Measurements from ENCODE around the gene ST6GAL1. TPM values are rescaled to one million over a fixed set of nuclear protein-coding genes. Genes with fewer than 3 reads are reported as not detected.

The ST6GAL1 gene
- total RNA-seq, 1 experiment from 2014 or later = 3.3 TPM

DNA sequence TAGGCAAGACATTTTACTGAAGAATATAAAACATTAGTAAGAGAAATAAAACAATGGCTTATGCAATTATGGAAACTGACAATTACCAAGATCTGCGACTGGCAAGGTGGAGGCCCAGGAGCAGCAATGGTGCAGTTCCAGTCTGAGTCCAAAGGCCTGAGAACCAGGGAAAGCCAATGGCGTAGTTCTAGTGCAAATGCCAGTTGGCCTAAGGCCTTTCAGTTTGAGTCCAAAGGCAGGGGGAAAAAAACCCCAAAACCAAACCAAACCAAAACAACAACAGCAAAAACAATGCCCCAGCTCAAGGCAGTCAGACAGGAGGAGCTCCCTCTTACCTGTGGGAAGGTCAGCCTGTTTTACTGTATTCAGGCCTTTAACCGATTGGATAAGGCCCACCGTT lies 72.6 kb downstream of the ST6GAL1 start:
- intact Hi-C loops (cut with micrococcal nuclease; ENCODE audit: unreplicated experiment) = no loop called here
- POLR2A ChIA-PET = no interaction called here

DNA sequence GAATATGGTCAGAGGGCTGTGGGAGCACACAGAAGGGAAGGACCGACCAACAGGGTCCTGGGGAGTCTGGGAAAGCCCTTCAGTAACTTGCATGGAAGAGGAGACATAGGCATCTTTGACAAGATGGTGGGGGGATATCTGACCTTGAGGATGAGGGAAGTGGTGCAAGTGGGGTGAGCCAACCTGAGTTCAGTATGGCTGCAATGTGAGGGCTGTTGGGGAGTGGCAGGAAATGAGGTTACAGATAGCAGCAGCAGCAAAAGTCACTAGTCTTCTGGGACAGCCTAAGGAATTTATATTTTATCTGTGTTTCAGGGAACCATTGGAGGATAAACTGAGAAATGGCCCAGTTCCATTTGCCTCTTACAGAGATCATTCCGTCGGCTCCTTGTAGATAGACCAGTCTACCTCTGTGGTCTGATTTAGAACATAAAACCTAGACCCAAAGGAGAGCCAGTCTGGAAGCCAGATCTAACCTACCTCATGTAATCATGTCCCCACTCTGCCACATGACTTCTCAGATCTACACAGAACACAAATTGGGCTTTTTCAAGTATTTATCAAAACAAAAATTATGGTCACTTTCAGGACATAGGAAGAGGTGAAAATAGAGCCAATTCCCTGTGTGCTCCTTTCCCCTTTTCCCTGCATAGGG lies 75.6 kb downstream of the ST6GAL1 start:
- TF ChIP-seq TCF7L2 (IDR thresholded peaks at IDR 0.05; ENCODE audit: low read depth, low read length) (no peak), SIN3A (IDR thresholded peaks at IDR 0.05; ENCODE audit: borderline replicate concordance, insufficient read depth, low read depth, low read length) (no peak), REST (IDR thresholded peaks at IDR 0.05; ENCODE audit: insufficient read depth in 1 of 2, low read depth in 2 of 2, low read length in 1 of 2) (no peak)
- in situ Hi-C loops (cut with HindIII; ENCODE audit: low pct_unique_long_range_greater_than_20kb, low sequenced_read_pairs) = no loop called here
- no TSS peak for BruUV-seq (replicated peaks)
- no peaks in the 10 kb centered on the region for H3K4me1 ChIP-seq (ENCODE audit: control insufficient read depth, insufficient read depth, low read length)
- H3K4me3 ChIP-seq (ENCODE audit: low read depth in 2 of 2, low read length in 2 of 2) = no peak overlapping the region
- no peak for DNase-seq (ENCODE audit: low read depth, low spot score)
- H3K27ac ChIP-seq (ENCODE audit: low read length) = no peak overlapping the region
- POLR2A ChIA-PET = no interaction called here
- no peaks in the 10 kb centered on the region; the same call in 1 of the 2 replicates for H3K27me3 ChIP-seq (ENCODE audit: control insufficient read depth, insufficient read depth, low read length)
- H3K36me3 ChIP-seq (ENCODE audit: control insufficient read depth, insufficient read depth, low read length) = no peaks in the 10 kb centered on the region
- H3K9me3 ChIP-seq (ENCODE audit: control insufficient read depth, insufficient read depth, low read depth, low read length) = no peaks in the 10 kb centered on the region
- ATAC-seq = no peak
- intact Hi-C loops (cut with micrococcal nuclease; ENCODE audit: unreplicated experiment) = no loop called here
- CTCF ChIA-PET = no interaction called here

More for the DNA sequence above, 72.6 kb downstream of the ST6GAL1 start:
- no peak for ATAC-seq
- H3K9me3 ChIP-seq (ENCODE audit: control insufficient read depth, insufficient read depth, low read depth, low read length) = no peaks in the 10 kb centered on the region
- DNase-seq (ENCODE audit: low read depth, low spot score) = no peak
- in situ Hi-C loops (cut with HindIII; ENCODE audit: low pct_unique_long_range_greater_than_20kb, low sequenced_read_pairs) = no loop called here
- H3K27me3 ChIP-seq (ENCODE audit: control insufficient read depth, insufficient read depth, low read length) = no peaks in the 10 kb centered on the region; the same call in 1 of the 2 replicates
- no peak overlapping the region for H3K4me3 ChIP-seq (ENCODE audit: low read depth in 2 of 2, low read length in 2 of 2)
- no peaks in the 10 kb centered on the region for H3K4me1 ChIP-seq (ENCODE audit: control insufficient read depth, insufficient read depth, low read length)
- CTCF ChIA-PET = no interaction called here
- BruUV-seq (replicated peaks) = no TSS peak
- no peaks in the 10 kb centered on the region for H3K36me3 ChIP-seq (ENCODE audit: control insufficient read depth, insufficient read depth, low read length)
- TF ChIP-seq SIN3A (IDR thresholded peaks at IDR 0.05; ENCODE audit: borderline replicate concordance, insufficient read depth, low read depth, low read length) (no peak), TCF7L2 (IDR thresholded peaks at IDR 0.05; ENCODE audit: low read depth, low read length) (no peak), REST (IDR thresholded peaks at IDR 0.05; ENCODE audit: insufficient read depth in 1 of 2, low read depth in 2 of 2, low read length in 1 of 2) (no peak), POLR2AphosphoS5 (IDR thresholded peaks at IDR 0.05; ENCODE audit: low read depth, low read length) (no peak)
- TF ChIP-seq, protein P1, sequence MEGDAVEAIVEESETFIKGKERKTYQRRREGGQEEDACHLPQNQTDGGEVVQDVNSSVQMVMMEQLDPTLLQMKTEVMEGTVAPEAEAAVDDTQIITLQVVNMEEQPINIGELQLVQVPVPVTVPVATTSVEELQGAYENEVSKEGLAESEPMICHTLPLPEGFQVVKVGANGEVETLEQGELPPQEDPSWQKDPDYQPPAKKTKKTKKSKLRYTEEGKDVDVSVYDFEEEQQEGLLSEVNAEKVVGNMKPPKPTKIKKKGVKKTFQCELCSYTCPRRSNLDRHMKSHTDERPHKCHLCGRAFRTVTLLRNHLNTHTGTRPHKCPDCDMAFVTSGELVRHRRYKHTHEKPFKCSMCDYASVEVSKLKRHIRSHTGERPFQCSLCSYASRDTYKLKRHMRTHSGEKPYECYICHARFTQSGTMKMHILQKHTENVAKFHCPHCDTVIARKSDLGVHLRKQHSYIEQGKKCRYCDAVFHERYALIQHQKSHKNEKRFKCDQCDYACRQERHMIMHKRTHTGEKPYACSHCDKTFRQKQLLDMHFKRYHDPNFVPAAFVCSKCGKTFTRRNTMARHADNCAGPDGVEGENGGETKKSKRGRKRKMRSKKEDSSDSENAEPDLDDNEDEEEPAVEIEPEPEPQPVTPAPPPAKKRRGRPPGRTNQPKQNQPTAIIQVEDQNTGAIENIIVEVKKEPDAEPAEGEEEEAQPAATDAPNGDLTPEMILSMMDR (IDR thresholded peaks at IDR 0.05) = no peak
- no peak overlapping the region for H3K27ac ChIP-seq (ENCODE audit: low read length)
